NK-92 (cell line): ENCODE measurements around the gene KCTD7.
"Not testable (repeated sequence)": the region's sequence is repeated elsewhere in the genome, so short reads cannot be mapped to it uniquely, and the experiment has no call there.

ENCODE experiments used
- DNase-seq: peaks from one replicate; lab custom pipeline; 2025; ENCODE audit not compliant: unreplicated experiment; lab: John Stamatoyannopoulos, UW

The KCTD7 gene

GRCh38 chr7:66615699-66616098, 13.0 kb upstream of the KCTD7 start:
- DNase-seq = no peak

- no peak for DNase-seq
Measured at GRCh38 chr7:66617295-66617694, 11.4 kb upstream of the KCTD7 start.

GRCh38 chr7:66619341-66619948, 9.2 kb upstream of the KCTD7 start:
- DNase-seq = not testable (repeated sequence)

GRCh38 chr7:66626331-66626934, 2.2 kb upstream of the KCTD7 start:
- DNase-seq = no peak

- no peak for DNase-seq
Measured at GRCh38 chr7:66627151-66627681, 1.5 kb upstream of the KCTD7 start.

- no peak for DNase-seq
Measured at GRCh38 chr7:66627881-66628360, 760 bp upstream of the KCTD7 start.

- no peak for DNase-seq
Measured at GRCh38 chr7:66629222-66630062, 761 bp downstream of the KCTD7 start.

GRCh38 chr7:66630531-66630930, 1.9 kb downstream of the KCTD7 start:
- no peak for DNase-seq

- no peak for DNase-seq
Measured at GRCh38 chr7:66631471-66631870, 2.8 kb downstream of the KCTD7 start.

GRCh38 chr7:66634816-66635215, 6.1 kb downstream of the KCTD7 start:
- DNase-seq = no peak

- not testable (repeated sequence) for DNase-seq
Measured at GRCh38 chr7:66635322-66635981, 6.8 kb downstream of the KCTD7 start.

- DNase-seq = not testable (repeated sequence)
Measured at GRCh38 chr7:66635982-66636546, 7.4 kb downstream of the KCTD7 start.

- DNase-seq = no peak
Measured at GRCh38 chr7:66638309-66639099, 9.8 kb downstream of the KCTD7 start.

GRCh38 chr7:66639773-66640172, 11.1 kb downstream of the KCTD7 start:
- DNase-seq = no peak

GRCh38 chr7:66640802-66641525, 12.3 kb downstream of the KCTD7 start:
- DNase-seq = no peak

GRCh38 chr7:66641526-66641871, 12.8 kb downstream of the KCTD7 start:
- no peak for DNase-seq

GRCh38 chr7:66642186-66642585, 13.5 kb downstream of the KCTD7 start:
- DNase-seq = no peak

GRCh38 chr7:66642932-66643331, 14.3 kb downstream of the KCTD7 start:
- DNase-seq = no peak

- no peak for DNase-seq
Measured at GRCh38 chr7:66643395-66643794, 14.7 kb downstream of the KCTD7 start.
